Activated T-cell treated with anti-CD3 and anti-CD28 coated beads for 24 hours (primary cell): Measurements from ENCODE around the gene DEF6.
"Not testable (repeated sequence)": the region's sequence is repeated elsewhere in the genome, so short reads cannot be mapped to it uniquely, and the experiment has no call there.

Experiments used
- DNase-seq: peaks from one replicate; pipeline ENCODE4 v3.0.0-alpha.2; 2020; ENCODE audit warnings: low read depth

Gene DEF6

GRCh38 chr6:35311390-35312075 lies 13.9 kb downstream of the DEF6 start:
- DNase-seq: no peak

- DNase-seq: no peak
Observed at GRCh38 chr6:35312076-35312800, 14.6 kb downstream of the DEF6 start.

- DNase-seq: no peak
Observed at GRCh38 chr6:35312807-35313206, 15.2 kb downstream of the DEF6 start.

GRCh38 chr6:35317483-35318195 lies 20.0 kb downstream of the DEF6 start:
- DNase-seq: no peak

GRCh38 chr6:35318196-35319171 lies 20.9 kb downstream of the DEF6 start:
- DNase-seq: no peak

- no peak for DNase-seq
Observed at GRCh38 chr6:35319346-35320030, 21.9 kb downstream of the DEF6 start.

GRCh38 chr6:35320031-35320410 lies 22.4 kb downstream of the DEF6 start:
- DNase-seq: no peak

- DNase-seq: no peak
Observed at GRCh38 chr6:35321091-35321490, 23.5 kb downstream of the DEF6 start.

- DNase-seq: peak; percentile 64
Observed at GRCh38 chr6:35327349-35328027, 29.9 kb downstream of the DEF6 start.

- DNase-seq: no peak
Observed at GRCh38 chr6:35328108-35328723, 30.6 kb downstream of the DEF6 start.

GRCh38 chr6:35328965-35329364 lies 31.3 kb downstream of the DEF6 start:
- DNase-seq: not testable (repeated sequence)

GRCh38 chr6:35330541-35331119 lies 33.0 kb downstream of the DEF6 start:
- DNase-seq: no peak

GRCh38 chr6:35332074-35332887 lies 34.7 kb downstream of the DEF6 start:
- DNase-seq: peak; percentile 23

GRCh38 chr6:35341557-35341956 lies 43.9 kb downstream of the DEF6 start:
- DNase-seq: no peak

GRCh38 chr6:35342258-35343091 lies 44.9 kb downstream of the DEF6 start, which contains the start of gene PPARD:
TSS of gene PPARD (plus strand) at chr6:35342558. CDS start at chr6:35411088, 68,530 bp downstream.
- DNase-seq: peak; percentile 96

- DNase-seq: no peak
Observed at GRCh38 chr6:35343092-35343834, 45.6 kb downstream of the DEF6 start.
